Epidermal melanocyte (primary cell): ENCODE data around the gene MRPS15.

Experiments used
- DNase-seq: peaks from one replicate; pipeline ENCODE4 v3.0.0; 2011; ENCODE audit warnings: low spot score; ENCODE audit not compliant: insufficient read length

The MRPS15 gene

DNA sequence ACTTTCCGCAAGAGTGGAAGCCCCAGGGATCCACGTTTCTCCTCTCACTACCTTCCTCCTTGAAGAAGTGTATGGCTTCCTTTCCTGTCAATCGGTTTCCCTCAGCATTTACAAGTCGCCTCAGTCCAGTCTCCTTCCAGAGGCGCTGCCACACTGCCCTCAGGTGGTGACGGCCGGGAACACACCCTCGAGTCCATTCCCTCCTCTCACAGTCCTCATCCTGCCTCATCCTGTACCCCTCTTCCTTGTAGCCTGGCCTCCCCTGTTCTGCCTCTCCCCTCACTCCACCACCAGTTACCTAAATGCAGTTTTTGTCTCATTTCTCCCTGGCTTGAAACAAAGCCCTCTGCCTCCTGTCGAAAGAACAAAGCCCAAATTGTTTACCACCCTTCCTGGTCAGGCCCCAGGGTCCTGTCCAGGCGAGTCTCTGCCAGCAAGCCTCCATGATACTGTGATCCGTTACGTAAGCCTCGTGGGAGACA, 43.3 kb downstream of the MRPS15 start:
- peak; percentile 74 for DNase-seq

- no peak for DNase-seq
These were observed 43.8 kb downstream of the MRPS15 start for GRCh38 chr1:36420409-36420808.

DNA sequence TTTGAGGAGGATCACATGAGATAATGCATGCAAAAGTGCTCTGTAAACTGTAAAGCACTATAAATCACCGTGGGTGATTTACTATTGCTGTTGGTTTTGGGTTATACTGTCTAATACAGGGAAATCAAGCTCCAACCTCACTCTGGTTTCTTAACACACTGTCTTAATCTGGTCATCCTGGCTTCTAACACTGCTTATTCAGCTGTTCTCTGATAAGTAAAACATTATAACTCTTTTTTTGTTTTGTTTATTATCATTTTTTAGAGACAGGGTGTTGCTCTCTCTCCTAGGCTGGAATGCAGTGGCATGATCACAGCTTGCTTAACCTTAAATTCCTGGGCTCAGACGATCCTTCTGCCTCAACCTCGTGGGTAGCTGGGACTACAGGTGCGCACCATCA, 44.6 kb downstream of the MRPS15 start:
- no peak for DNase-seq

DNA sequence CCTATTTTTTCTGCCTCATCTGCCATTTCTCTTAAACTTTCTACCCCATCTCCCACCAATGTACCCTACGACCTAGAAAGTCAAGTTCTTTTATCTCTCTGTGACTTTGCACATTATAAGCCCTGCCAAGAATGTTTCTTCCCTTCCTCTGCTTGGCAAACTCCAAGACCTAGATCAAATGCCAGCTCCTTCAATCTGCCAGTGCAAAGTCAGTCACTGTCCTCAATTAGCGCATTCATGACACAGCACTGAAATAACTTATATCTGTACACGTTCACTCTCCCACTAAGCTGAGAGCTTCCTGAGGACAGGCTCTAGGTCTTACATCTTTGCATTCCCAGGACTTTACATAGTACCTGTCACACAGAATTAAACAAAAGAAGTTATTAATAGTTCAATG, 45.0 kb downstream of the MRPS15 start:
- no peak for DNase-seq

GRCh38 chr1:36417931-36418330, 46.3 kb downstream of the MRPS15 start:
- no peak for DNase-seq

DNA sequence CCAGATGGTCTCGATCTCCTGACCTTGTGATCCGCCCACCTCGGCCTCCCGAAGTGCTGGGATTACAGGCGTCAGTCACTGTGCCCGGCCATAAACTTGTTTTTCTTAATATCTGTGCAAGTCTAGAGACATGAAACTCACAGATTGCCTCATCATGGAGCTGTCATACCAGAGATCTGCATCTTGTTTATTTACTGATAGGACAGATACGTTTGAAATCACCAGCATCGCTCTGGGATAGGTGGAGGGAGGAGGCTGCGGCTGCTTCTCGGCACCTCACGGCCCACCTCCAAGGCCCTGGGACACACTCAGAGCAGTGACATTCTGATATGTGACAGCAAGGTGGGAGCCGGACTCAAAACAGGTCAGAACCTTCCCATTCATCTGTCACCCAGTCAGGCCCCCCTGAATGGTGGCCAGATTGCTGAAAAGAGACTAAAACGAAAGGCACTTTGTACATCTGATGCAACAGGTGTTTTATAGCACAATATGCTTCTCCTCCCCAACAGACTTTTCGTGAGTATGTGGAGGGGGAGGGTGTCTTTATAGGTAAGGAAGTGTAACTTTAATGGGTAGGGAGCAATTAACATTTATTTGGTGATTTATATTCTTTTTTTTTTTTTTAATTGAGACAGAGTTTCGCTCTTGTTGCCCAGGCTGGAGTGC, 48.4 kb downstream of the MRPS15 start:
- DNase-seq = no peak

DNA sequence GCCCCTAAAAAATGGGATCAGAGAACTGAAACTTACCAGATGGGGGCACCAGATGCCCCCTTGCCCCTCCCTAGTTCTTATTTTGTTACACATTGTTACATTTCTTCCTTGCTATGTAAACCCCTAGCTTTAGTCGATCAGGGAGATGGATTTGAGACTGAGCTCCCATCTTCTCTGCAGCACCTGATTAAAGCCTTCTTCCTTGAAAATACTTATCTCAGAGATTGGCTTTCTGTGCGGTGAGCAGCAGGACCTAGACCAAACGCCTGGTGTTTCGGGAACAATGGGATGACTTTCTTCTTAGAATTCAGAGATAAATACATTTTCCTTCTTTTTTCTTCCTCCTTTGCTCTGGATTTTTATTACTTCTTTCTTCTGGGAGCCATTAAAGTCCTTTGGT, 49.8 kb downstream of the MRPS15 start:
- no peak for DNase-seq

DNA sequence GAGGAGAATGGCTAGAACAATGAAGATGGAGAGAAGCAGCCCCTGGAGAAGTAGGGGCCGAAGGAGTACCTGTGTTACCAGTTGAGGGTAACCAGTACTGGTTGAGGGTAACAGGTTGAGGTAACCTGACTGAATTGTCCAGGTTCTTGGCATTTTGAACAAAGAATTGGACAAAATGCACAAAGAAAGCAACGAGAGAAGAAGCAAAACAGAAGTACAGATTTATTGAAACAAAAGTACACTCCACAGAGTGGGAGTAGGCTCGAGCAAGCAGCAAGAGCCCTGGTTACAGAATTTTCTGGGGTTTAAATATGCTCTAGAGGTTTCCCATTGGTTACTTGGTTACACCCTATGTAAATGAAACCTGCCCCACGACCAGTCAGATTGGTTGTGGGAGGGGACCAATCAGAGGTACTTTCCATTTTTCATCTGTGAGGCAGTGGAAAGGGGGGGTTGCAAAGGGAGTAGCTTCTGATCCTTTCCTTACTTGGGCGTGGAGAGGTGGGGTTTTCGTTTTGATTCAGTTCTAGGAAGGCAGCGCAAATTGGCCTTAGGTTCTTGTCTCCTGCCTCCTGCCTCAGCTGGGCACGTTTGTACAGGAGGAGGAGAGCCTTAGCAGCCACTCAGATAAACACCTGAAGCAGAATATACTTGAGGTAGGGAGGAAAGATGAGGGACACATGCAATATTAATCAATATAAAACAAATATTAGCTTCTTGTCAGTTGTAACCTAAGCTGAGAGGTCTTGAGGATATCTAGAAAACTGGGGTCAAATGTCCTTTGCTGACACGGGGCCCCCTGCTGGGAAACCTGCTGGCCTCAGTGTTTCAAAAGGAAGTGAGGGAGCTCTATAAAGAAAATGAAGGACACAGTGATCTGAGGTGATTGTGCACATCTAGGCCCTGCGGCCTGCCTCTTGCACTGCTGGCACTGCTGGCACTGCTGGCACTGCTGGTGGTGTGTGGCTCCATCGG, 52.2 kb downstream of the MRPS15 start:
- DNase-seq = no peak

DNA sequence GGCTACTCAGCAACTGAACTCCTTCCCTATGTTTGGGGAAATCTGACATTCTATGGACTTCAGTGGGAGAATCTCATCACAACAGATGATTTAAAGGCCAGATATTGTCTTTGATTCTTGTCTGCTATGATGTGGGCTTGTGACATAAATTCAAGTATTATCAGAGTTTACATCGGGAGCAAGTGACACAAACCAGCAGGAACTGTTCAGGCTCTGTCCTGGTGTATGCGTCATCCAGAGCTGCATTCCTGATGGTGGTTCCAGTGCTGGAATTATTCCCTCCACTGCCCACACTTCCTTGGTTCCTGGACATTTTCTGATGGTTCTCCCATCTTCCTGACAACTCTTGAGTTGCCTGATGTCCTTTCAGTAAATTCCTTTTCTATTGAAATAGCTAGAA, 55.7 kb downstream of the MRPS15 start:
- no peak for DNase-seq

GRCh38 chr1:36406440-36406839, 57.7 kb downstream of the MRPS15 start:
- DNase-seq = no peak
